Skin of body (tissue), 2 donors: ENCODE measurements around the gene SUPT3H. TPM values are rescaled to one million over a fixed set of nuclear protein-coding genes. Genes with fewer than 3 reads are reported as not detected.
"Not testable (repeated sequence)": the region's sequence is repeated elsewhere in the genome, so short reads cannot be mapped to it uniquely, and the experiment has no call there.

Source experiments
- DNase-seq: peaks from one replicate; lab custom pipeline; 2025; lab: John Stamatoyannopoulos, UW
- total RNA-seq: library from RNA; depleted of rRNA; stranded (reverse); fragments of >200 nt; gene quantifications from one replicate; pipeline ENCODE4 v1.2.3, GENCODE V29; 2014

The SUPT3H gene
- total RNA-seq, 1 donor from 2014 or later = 6.9 TPM

DNA sequence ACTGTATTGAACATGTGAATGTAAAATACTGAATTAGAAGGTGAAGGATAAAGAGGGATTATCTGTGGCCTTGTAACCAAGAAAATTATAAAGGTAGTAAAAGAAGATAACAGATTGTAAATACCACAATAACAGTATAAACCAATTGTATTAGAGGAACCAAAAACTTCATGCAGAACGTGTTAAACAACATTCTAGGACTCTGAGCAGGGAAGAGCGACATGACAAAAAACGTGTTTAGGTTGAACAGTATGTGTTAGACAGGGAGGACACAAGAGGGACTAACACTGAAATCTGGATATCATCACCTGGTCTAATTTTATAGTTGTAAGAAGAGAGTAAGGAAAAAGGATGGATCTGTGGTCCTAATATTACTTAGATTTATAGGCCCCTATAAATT, 308.6 kb downstream of the SUPT3H start:
- DNase-seq = no peak

DNA sequence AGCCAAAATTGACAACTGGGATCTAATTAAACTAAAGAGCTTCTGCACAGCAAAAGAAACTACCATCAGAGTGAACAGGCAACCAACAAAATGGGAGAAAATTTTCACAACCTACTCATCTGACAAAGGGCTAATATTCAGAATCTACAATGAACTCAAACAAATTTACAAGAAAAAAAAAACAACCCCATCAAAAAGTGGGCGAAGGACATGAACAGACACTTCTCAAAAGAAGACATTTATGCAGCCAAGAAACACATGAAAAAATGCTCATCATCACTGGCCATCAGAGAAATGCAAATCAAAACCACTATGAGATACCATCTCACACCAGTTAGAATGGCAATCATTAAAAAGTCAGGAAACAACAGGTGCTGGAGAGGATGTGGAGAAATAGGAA, 310.3 kb downstream of the SUPT3H start:
- not testable (repeated sequence) for DNase-seq

DNA sequence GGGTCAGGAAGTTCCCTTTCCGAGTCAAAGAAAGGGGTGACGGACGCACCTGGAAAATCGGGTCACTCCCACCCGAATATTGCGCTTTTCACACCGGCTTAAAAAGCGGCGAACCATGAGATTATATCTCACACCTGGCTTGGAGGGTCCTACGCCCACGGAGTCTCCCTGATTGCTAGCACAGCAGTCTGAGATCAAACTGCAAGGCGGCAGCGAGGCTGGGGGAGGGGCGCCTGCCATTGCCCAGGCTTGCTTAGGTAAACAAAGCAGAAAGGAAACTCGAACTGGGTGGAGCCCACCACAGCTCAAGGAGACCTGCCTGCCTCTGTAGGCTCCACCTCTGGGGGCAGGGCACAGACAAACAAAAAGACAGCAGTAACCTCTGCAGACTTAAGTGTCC, 315.1 kb downstream of the SUPT3H start:
- not testable (repeated sequence) for DNase-seq

DNA sequence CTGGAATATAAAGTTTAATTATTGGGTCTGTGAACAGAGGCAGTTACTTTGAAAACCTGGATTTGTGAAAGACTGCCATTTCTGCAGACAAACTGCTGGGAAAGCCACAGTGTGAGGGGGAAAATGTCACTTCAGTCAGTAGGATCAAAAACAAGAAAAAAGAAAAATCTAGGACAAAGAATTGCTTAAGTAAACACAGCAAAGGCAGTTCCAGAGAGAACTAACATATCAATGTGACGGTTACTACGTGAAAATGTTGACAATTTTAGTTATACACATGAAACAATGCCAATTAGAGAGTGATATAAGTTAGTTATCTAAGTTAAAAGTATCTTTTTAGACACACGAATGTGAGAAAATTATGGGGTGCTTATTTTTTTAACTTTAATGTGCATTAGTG, 320.0 kb downstream of the SUPT3H start:
- DNase-seq = no peak

DNA sequence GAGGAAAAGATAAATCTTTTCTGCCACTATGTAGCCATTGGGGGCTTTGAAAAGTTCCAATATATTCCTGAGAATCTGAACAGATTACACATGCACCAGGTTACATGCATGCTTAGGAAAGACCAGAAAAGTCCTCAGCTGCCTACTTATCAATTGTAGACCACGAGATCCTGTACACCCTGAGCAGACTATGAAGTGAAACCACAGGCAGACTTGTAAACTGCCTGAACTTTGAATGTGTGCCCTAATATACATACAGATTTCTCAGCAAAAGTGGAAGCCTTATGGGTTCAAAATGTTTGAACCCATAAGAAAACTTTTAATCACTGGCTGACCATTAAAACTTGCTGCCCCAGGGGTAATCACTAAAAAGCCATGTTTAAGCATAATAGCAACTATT, 323.1 kb downstream of the SUPT3H start:
- DNase-seq = no peak

DNA sequence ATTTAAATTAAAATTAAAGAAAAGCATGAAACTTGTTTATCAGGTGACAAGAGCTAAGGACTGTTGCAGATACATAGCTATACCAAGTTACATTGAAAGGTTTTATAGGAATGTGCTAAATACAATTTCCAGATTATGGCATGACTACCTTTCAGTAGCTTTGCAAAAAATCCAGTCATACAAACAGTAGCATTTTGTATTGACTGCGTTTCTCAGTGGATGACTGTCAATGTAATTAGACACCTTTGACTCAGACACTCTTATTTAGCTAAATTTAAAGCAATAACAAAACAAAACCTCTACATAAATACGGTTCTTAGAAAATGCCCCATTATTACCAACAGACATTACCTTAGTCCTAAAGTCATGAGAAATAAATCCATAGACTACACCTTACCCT, 325.4 kb downstream of the SUPT3H start:
- no peak for DNase-seq

DNA sequence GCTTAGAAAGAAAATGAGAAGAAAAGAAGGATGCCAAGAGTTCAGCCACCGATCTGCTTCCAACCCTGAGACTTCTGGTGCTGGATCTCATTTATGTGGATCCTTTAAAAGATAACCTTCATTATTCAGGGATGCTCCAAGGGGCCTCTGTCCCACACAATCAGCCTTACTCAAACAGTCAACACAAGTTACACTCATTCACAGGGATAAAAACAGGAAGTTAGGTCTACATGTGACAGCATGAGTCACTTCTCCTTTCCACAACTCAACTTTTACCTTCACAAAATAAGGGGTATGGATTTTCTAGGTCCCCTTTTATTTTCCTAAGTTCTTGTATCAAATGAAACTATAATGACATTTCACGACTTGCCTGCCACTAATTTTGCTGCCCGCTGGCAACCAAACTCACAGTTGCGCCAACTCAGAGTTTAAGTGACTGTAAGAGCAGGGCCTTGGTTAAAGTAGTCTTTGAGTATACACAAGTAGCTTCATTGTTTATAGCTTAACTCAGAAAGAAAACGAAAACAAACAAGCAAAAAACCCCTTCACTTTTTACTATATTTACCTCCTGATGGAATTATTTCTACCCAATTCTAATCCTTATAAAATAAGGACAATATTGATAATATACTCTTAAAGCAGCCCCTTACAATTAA, 328.4 kb downstream of the SUPT3H start:
- no peak for DNase-seq

DNA sequence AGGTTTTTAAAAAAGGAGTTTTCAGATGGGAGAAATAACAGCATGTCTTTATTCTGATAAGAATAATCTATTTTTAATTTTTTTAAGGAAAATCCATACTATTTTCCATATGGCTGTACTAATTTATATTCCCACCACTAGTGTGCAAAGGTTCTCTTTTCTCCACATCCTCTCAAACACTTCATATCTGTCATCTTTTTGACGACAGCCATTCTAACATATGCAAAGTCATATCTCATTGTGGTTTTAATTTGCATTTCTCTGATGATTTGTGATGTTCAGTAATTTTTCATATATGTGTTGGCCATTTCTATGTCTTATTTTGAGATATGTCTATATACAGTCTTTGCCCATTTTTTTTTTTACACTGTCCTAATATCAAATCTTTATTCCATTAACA, 330.2 kb downstream of the SUPT3H start:
- DNase-seq = no peak

DNA sequence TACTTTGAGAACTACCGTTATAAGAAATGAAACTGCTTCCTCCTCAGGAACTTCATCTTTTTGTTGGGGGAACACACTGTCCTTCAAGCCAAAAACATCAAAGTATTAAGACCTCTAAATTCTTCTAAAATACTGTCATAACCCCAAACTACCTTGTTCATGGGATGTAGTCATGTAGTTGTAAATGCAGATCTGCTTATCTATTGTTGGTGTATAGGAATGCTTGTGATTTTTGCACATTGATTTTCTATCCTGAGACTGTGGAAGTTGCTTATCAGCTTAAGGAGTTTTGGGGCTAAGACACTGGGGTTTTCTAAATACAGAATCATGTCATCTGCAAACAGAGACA, 332.5 kb downstream of the SUPT3H start:
- DNase-seq = no peak

DNA sequence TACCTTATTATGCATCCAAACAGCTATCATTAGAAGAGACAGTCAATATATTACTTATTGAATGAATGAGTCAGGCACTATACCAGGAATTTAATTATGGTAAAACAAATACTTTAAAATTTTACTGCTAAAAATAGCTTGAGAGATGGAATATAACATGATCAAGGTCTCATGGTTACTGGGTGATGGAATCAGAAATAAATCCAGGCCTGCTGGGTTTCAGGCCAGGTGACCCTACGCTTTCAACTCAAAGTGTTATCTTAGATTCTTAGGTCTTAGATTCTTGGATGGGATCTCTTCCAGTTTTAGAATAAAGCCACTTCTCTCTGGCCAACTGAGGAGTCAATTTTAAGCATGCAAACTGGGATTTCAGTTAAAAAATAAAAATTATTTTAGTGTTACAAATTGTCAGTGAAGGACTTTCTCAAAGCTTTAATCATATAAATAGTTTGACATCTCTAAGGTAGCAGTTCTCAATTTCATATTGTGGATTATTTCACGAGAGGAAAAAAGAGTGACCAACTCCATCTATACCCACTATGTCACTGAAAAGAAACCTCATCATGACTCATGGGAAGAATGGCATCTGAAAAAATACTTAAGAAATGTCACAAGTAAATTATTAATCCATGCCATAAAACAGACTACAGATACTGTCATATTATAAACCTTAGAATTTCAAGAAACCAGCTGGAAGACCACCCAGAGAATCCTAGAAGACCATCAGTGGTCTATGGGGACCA, 333.1 kb downstream of the SUPT3H start:
- DNase-seq = no peak

DNA sequence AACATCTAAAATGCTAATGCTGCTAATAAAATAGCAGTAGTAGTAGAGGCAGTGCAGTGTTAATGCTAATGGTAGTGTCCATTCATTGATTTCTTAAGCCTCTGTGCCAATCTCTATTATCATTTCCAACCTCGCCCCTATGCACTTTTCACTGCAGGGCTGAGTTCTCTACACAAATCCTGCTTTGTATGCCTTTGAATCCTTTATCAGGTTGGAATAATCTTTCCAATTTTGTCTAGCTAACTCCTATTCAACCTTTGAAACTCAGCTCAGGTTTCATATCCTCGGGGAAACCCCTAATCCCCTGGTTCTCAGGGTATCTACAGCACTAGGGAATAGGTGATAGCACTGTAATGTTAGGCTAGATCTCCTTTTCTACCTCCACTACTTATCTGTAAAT, 333.6 kb downstream of the SUPT3H start:
- DNase-seq = no peak

DNA sequence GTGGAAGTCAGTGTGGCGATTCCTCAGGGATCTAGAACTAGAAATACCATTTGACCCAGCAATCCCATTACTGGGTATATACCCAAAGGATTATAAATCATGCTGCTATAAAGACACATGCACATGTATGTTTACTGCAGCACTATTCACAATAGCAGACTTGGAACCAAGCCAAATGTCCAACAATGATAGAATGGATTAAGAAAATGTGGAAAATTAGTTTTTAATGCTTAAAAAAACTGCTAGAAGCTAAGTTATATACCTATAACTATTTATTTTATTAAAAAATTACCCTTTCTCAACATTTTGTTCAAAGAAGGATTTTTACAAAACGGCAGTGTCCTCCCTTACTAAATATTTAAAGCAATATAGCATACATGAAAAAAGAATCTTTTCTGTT, 335.1 kb downstream of the SUPT3H start:
- DNase-seq = not testable (repeated sequence)

DNA sequence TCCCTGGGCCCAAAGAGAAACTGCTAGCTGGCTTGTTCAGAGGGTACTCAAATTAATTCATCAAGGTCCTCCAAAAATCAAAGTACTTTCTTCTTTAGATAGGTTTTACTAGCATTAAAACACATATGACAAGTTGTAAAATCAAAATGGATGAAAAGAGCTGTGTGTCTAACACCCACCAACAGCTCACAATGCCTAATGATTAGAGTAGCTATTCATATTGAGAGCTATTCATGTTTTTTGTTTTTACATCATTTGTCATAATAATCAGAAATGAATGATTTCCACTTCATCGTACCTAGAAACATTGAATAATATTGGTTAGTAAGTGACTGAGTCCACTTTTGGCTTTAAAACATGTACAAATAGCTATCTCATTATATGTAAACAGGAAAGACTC, 339.5 kb downstream of the SUPT3H start:
- DNase-seq = no peak

DNA sequence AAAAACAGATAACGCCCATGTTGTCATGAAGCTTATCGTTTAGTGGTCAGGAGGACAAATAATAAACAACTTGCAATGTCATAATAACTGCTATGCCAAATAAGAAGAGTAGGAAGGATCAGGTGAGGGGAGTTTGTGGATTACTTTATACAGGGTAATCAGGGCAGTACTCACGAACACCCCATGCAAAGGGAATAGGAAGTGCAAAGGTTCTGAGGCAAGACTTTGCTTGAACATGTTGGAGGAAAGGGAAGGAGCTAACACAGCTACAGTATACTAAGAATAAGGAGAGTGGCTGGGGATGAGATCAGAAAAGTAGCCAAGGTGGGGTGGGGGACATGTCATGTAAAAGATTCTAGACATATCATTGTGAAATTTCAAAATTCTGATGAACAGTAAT, 341.6 kb downstream of the SUPT3H start:
- DNase-seq = no peak

DNA sequence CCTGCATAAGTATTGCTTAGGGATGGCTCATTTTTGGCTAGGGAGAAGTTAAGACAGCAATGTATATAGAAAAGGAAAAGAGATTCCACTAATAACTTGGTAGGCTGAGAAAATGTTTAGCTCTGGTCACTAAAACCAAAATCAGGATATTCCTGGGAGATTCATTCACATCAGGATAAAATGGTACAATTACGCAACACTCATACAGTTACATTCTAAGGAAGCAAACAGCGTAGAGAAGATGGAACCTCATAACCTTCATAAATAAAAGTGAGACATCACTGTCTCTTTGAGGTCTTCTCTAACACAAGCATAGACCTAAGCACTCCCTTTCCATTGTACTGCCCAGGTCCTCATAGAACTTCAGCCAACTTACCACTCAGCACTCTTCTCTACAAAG, 345.3 kb downstream of the SUPT3H start:
- no peak for DNase-seq

DNA sequence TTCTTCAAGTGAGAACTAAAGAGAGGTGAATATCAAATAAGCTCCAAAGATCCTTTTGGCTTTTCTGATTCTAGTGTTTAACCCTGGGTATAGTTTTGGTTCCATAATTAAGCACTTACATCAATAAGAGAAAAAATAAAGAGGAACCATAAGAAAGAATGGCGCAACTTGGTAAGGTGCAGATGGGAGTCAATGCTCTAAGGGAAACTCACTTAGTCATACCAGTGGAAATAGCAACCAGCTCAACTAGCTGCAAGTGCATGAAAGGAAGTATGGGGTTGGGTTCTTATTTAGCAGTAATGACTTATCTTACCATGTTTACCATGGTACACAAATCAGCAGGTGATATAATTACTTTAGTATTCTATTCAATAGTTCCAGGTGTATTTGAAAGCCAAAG, 346.1 kb downstream of the SUPT3H start:
- DNase-seq = no peak

DNA sequence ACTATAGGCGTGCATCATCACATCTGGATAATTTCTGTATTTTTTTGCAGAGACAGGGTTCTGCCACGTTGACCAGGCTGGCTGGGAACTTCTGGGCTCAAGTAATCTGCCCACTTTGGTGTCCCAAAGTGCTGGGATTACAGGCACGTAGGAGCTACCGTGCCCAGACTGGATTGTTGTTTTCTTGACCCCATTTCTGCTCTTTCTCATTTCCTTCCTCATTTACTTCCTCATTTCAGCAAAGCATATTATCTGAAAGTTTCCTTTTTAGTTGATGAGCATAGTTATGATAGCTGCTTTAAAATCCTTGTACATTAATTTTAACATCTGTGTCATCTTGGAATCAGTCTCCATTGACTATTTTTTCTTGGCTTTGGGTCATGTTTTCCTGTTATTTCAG, 350.6 kb downstream of the SUPT3H start:
- no peak for DNase-seq

DNA sequence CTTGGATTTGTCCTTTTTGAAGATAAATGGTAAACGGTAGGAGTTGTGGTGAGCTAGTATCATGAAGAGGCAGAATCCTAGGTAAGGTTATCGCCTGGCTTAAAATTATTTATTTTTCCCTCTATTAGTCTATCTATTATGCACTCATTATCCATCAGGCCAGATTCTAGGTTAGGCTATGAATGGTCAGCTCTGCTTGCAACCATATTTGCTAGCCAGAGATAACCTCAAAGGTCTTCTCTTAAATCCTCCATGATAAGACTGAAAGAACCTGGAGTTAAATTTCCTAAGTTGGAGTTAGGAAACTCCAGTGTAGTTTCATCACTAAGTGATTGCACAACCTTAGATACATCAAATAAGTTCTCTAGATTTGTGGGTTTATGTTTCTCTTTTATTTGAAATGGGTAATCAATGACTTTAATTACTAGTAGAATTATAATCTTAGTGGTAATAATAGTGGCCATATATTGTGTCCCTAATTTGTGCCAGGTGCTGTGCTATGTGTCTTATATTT, 351.7 kb downstream of the SUPT3H start:
- no peak for DNase-seq

DNA sequence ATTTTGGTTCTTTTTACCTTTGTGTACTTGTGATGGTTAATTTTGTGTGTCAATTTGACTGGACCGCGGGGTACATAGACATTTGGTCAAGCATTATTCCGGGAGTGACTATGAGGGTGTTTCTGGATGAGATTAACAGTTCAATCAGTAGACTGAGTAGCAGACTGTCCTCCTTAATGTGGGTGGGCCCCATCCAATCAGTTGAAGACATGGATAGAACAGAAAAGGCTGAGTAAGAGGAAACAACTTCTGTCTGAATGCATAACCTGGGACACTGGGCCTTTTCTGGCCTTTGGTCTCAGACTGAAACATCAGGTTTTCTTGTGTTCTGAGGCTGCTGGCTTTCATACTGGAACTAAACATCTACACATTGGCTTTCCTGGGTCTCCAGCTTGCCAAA, 353.1 kb downstream of the SUPT3H start:
- no peak for DNase-seq

DNA sequence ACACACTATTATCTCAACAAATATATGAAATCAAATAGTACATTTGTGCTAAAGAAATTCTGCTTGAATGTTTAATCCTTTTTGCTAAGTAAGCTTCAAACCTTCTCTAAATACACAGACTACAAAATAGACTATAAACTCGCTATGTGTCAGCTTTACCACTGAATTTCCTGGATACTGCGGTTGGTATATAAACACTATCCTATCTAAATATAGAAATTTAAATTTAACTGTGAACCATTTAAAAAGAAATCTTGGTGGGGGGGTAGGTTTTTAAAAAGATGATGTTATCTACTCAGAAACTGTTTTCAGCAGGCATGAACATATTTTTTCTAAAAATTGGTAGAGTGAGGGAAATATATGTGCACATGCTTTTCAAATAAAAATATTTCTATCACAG, 356.1 kb downstream of the SUPT3H start:
- DNase-seq = no peak

DNA sequence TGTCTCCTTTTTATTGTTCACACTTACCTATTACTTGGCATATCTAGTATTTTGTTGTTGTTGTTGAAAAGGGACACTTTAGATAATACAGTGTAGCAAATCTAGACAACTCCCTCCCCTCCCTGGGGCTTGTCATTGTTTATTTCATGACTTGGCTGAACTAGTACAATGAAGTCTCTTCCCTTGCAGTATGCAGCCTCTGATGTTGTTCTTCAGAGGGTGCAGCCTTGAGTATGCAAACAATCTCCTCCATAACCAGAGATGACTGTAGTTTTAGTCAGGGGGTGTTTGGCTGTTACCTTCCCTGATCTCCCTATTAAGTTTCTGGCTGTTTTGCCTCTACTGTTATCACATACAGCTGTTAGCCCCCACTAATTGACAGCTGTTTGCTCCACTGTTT, 365.0 kb downstream of the SUPT3H start:
- DNase-seq = no peak

DNA sequence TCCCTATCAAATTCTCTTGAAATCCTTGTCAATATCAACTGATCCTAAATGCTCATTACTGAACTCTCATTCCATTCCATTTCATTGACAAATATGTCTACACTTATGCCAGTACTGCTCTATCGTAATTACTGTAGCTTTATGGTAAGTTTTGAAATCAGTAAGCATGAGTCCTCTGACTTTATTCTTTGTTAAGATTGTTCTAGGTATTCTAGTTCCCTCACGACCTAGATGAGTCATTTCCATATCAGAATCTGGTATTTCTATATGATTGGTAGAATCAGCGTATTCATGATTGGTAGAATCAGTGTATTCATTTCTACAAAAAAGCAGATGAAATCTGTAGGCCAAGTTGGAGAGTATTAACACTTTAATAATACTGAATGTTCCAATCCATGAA, 368.2 kb downstream of the SUPT3H start:
- DNase-seq = no peak

DNA sequence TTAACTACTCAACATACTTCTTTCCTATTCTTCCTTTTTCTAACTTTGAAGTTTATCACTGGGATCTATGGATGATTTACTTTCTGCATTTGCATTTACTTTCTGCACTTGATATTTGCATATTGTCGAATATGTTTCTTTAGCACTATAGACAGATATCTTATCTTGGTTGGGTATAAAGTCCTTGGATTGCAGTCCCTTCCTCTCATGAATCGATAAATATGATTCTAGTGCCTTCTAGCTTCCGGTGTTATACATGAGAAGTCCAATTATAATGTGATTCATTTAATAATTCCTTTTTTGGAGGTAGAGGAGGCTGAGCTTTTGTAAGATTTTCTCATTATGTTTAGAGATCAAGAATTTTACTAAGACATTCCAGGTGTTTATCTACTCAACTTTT, 370.8 kb downstream of the SUPT3H start:
- no peak for DNase-seq
